Erythroblast (primary cell): Measurements from ENCODE around the gene FDPS.
"Not testable (repeated sequence)": the region's sequence is repeated elsewhere in the genome, so short reads cannot be mapped to it uniquely, and the experiment has no call there.

Experiments used
- DNase-seq, 2 experiments: peaks; one replicate each; lab custom pipeline; 2025; lab: John Stamatoyannopoulos, UW
- GATA1 ChIP-seq: IDR thresholded peaks from 2 replicates; pipeline ENCODE4 v1.6.1; 2011; ENCODE audit warnings: low read depth, mild to moderate bottlenecking, control low read depth, low read length, moderate library complexity
- POLR2A ChIP-seq: IDR thresholded peaks from 2 replicates; pipeline ENCODE4 v1.6.1; 2011; ENCODE audit warnings: mild to moderate bottlenecking, low read length

The FDPS gene

GRCh38 chr1:155277070-155277901 lies 31.4 kb upstream of the FDPS start, which contains the start of gene HCN3:
Gene HCN3 (plus strand): TSS chr1:155277463. CDS start chr1:155277591, 128 bp downstream.
- TF ChIP-seq GATA1 = no peak
- peak; percentile 48 for TF ChIP-seq POLR2A
- DNase-seq = peak; percentile 96 to 97

GRCh38 chr1:155277902-155278688 lies 30.6 kb upstream of the FDPS start:
- peak; percentile 59 to 68 for DNase-seq

GRCh38 chr1:155278689-155279160 lies 29.9 kb upstream of the FDPS start:
- no peak for TF ChIP-seq GATA1
- no peak for TF ChIP-seq POLR2A
- DNase-seq = no peak

More at GRCh38 chr1:155277902-155278688, 30.6 kb upstream of the FDPS start:
- TF ChIP-seq GATA1 (no peak), POLR2A (no peak)

GRCh38 chr1:155279268-155279667 lies 29.4 kb upstream of the FDPS start:
- DNase-seq = no peak
- TF ChIP-seq GATA1 = no peak
- no peak for TF ChIP-seq POLR2A

GRCh38 chr1:155282488-155283091 lies 26.1 kb upstream of the FDPS start:
- TF ChIP-seq GATA1 (no peak), POLR2A (no peak)
- no peak for DNase-seq

GRCh38 chr1:155284476-155284875 lies 24.2 kb upstream of the FDPS start:
- no peak for DNase-seq
- TF ChIP-seq POLR2A = peak; percentile 28
- TF ChIP-seq GATA1 = no peak

GRCh38 chr1:155285063-155285462 lies 23.6 kb upstream of the FDPS start:
- TF ChIP-seq GATA1 = no peak
- peak; percentile 9 for TF ChIP-seq POLR2A
- no peak for DNase-seq

- TF ChIP-seq POLR2A = no peak
- no peak for TF ChIP-seq GATA1
These were observed 23.0 kb upstream of the FDPS start for GRCh38 chr1:155285631-155286044.

GRCh38 chr1:155286544-155286943 lies 22.1 kb upstream of the FDPS start:
- TF ChIP-seq GATA1 (no peak), POLR2A (no peak)
- no peak for DNase-seq

More at GRCh38 chr1:155285631-155286044, 23.0 kb upstream of the FDPS start:
- no peak for DNase-seq

- TF ChIP-seq POLR2A (no peak), GATA1 (no peak)
- no peak for DNase-seq
These were observed 20.6 kb upstream of the FDPS start for GRCh38 chr1:155287987-155288543.

- DNase-seq = not testable (repeated sequence)
These were observed 17.7 kb upstream of the FDPS start for GRCh38 chr1:155291006-155291405.

GRCh38 chr1:155293086-155293749 lies 15.4 kb upstream of the FDPS start:
- no peak for DNase-seq
- no peak for TF ChIP-seq GATA1
- no peak for TF ChIP-seq POLR2A
